Gastrocnemius medialis (tissue), 4 donors: Measurements from ENCODE around the gene SPATS2L. TPM values are rescaled to one million over a fixed set of nuclear protein-coding genes. Genes with fewer than 3 reads are reported as not detected.
A peak's percentile ranks its signal among the peaks of the same experiment; 100 is the strongest.

Source experiments
- ATAC-seq, 2 donors: fragments of 150-250 bp; one replicate each; pipeline ENCODE4 v1.9.1; 2016
- DNase-seq, 2 donors: peaks; one replicate each; pipeline ENCODE4 v3.0.0-alpha.2; 2019
- H3K27ac ChIP-seq, 4 donors: fragments of 200-600 bp; sonication (generic); 1 replicate in 1 of 4; 2 replicates in 3 of 4; pipeline ENCODE4 v1.5.1; 2016 to 2018; ENCODE audit warnings: mild to moderate bottlenecking in 2 of 4, moderate library complexity in 1 of 4
- H3K27me3 ChIP-seq, 3 donors: fragments of 200-600 bp; sonication (generic) in 2 of 3; 1 replicate in 1 of 3; 2 replicates in 2 of 3; pipeline versions ENCODE4 v1.5.1 to v1.6.0; 2016 to 2019; ENCODE audit warnings: mild to moderate bottlenecking in 1 of 3, moderate library complexity in 1 of 3
- H3K36me3 ChIP-seq, 2 donors: fragments of 200-600 bp; sonication (generic) in 1 of 2; one replicate each; pipeline ENCODE4 v1.5.1; 2017 to 2018
- H3K4me1 ChIP-seq, 2 donors: fragments of 200-600 bp; sonication (generic) in 1 of 2; one replicate each; pipeline ENCODE4 v1.5.1; 2016 to 2017; ENCODE audit warnings: mild to moderate bottlenecking in 2 of 2
- H3K4me3 ChIP-seq, 4 donors: fragments of 200-600 bp; sonication (generic) in 3 of 4; 1 replicate in 1 of 4; 2 replicates in 3 of 4; pipeline ENCODE4 v1.5.1; 2016 to 2019; ENCODE audit warnings: mild to moderate bottlenecking in 2 of 4
- H3K9me3 ChIP-seq, 3 donors: fragments of 200-600 bp; sonication (generic) in 2 of 3; 1 replicate in 1 of 3; 2 replicates in 2 of 3; pipeline ENCODE4 v1.5.1; 2016 to 2019
- CTCF ChIP-seq, 5 experiments: fragments of 450-650 bp in 3 of 5; fragments of 200-600 bp in 2 of 5; sonication (generic) in 2 of 5; IDR thresholded peaks in 4 of 5; conservative IDR thresholded peaks in 1 of 5; 1 replicate in 4 of 5; 2 replicates in 1 of 5; pipeline ENCODE4 v1.5.1; 2016 to 2019; ENCODE audit warnings: antibody characterized with exemption in 5 of 5, mild to moderate bottlenecking in 3 of 5, moderate library complexity in 3 of 5
- POLR2A ChIP-seq, 2 donors: fragments of 450-650 bp; IDR thresholded peaks; one replicate each; pipeline ENCODE4 v1.6.1; 2017; ENCODE audit warnings: antibody characterized with exemption in 2 of 2, mild to moderate bottlenecking in 2 of 2, moderate library complexity in 2 of 2
- in situ Hi-C, 4 donors: fragments of 200-750 bp; cut with MboI; loops; one replicate each; pipeline versions ENCODE4 v1.15.0 to v1.8.0; 2017; ENCODE audit warnings: low sequenced_read_pairs in 4 of 4
- intact Hi-C: fragments of 100-400 bp; cut with DNase I; formaldehyde crosslinking; loops from one replicate; pipeline ENCODE4 v1.15.1; 2023; ENCODE audit warnings: low total_unique reads
- total RNA-seq, 4 donors: library from RNA; depleted of rRNA; stranded (reverse); fragments of >200 nt; gene quantifications; one replicate each; pipeline versions ENCODE4 v1.1.0 to v1.2.3, GENCODE V29; 2016

SPATS2L gene
- total RNA-seq, 4 donors from 2014 or later: 34.0 to 74.2 (median 52.3) TPM

GRCh38 chr2:200354833-200355751 is 48.6 kb downstream of the SPATS2L start:
- Histone ChIP-seq H3K9me3 (no peaks in the 10 kb centered on the region), H3K4me1 (peaks cover 46 to 52% of the 10 kb centered on the region in 2 donors), H3K27ac (no peak overlapping the region), H3K27me3 (no peaks in the 10 kb centered on the region), H3K4me3 (no peak overlapping the region), H3K36me3 (no peaks in the 10 kb centered on the region)
- no peak for ATAC-seq
- no peak for DNase-seq
- TF ChIP-seq CTCF (IDR thresholded peaks at IDR 0.05 in 4 of 5, conservative IDR thresholded peaks at IDR 0.05 in 1 of 5) (no peak), POLR2A (IDR thresholded peaks at IDR 0.05) (no peak)
- in situ Hi-C loops (no loop called here), intact Hi-C loops (no loop called here)

GRCh38 chr2:200356321-200356720 is 49.8 kb downstream of the SPATS2L start:
- Histone ChIP-seq H3K27me3 (no peaks in the 10 kb centered on the region), H3K9me3 (no peaks in the 10 kb centered on the region), H3K36me3 (no peaks in the 10 kb centered on the region), H3K4me3 (no peak overlapping the region), H3K27ac (no peak overlapping the region), H3K4me1 (peaks cover 50% of the 10 kb centered on the region in 2 donors)
- no peak for TF ChIP-seq POLR2A (IDR thresholded peaks at IDR 0.05)
- no peak for TF ChIP-seq CTCF (IDR thresholded peaks at IDR 0.05 in 4 of 5, conservative IDR thresholded peaks at IDR 0.05 in 1 of 5)
- intact Hi-C loops (no loop called here), in situ Hi-C loops (no loop called here)
- ATAC-seq (no peak), DNase-seq (no peak)

- intact Hi-C loops: no loop called here
- Histone ChIP-seq H3K4me3 (no peak overlapping the region), H3K27me3 (no peaks in the 10 kb centered on the region), H3K27ac (no peak overlapping the region), H3K4me1 (peaks cover 44% of the 10 kb centered on the region in 2 donors), H3K9me3 (no peaks in the 10 kb centered on the region), H3K36me3 (no peaks in the 10 kb centered on the region)
- no peak for TF ChIP-seq CTCF (IDR thresholded peaks at IDR 0.05 in 4 of 5, conservative IDR thresholded peaks at IDR 0.05 in 1 of 5)
- TF ChIP-seq POLR2A (IDR thresholded peaks at IDR 0.05): no peak
- ATAC-seq (no peak), DNase-seq (no peak)
- in situ Hi-C loops: no loop called here
These were observed 50.4 kb downstream of the SPATS2L start for GRCh38 chr2:200356857-200357384.

GRCh38 chr2:200357845-200358244 is 51.4 kb downstream of the SPATS2L start:
- DNase-seq: no peak
- intact Hi-C loops (no loop called here), in situ Hi-C loops (no loop called here)
- peaks cover 36 to 41% of the 10 kb centered on the region in 2 donors for H3K4me1 ChIP-seq
- ATAC-seq: peak; percentile 59 to 63
- no peaks in the 10 kb centered on the region for H3K27me3 ChIP-seq
- H3K36me3 ChIP-seq: no peaks in the 10 kb centered on the region
- no peaks in the 10 kb centered on the region for H3K9me3 ChIP-seq
- TF ChIP-seq POLR2A (IDR thresholded peaks at IDR 0.05) (no peak), CTCF (IDR thresholded peaks at IDR 0.05 in 4 of 5, conservative IDR thresholded peaks at IDR 0.05 in 1 of 5) (no peak)
- H3K27ac ChIP-seq: no peak overlapping the region
- no peak overlapping the region for H3K4me3 ChIP-seq
